Panc1 (cell line): ENCODE data around the gene CAMSAP2. TPM values are rescaled to one million over a fixed set of nuclear protein-coding genes. Genes with fewer than 3 reads are reported as not detected.

Experiments used
- ATAC-seq: fragments of 200-7000 bp; cut with Tn5 transposase; 2 replicates; pipeline ENCODE4 v1.9.1; 2020; ENCODE audit warnings: mild to moderate bottlenecking, moderate library complexity
- BruUV-seq: library from RNA; stranded (reverse); fragments of 400-500 nt; replicated peaks from 2 replicates; lab custom pipeline; 2021; lab: Mats Ljungman, UMichigan
- CTCF ChIA-PET: fragments of 300-600 bp; sonication (Branson Sonifier 250); formaldehyde crosslinking; loops from one replicate; lab custom pipeline; 2022; ENCODE audit warnings: antibody characterized with exemption; lab: Charles Lee
- POLR2A ChIA-PET: fragments of 300-600 bp; sonication (Branson Sonifier 250); formaldehyde crosslinking; loops from one replicate; lab custom pipeline; 2022; ENCODE audit warnings: antibody characterized with exemption; lab: Charles Lee
- DNase-seq: peaks from one replicate; pipeline ENCODE4 v3.0.0-alpha.2; 2010; ENCODE audit warnings: low read depth, low spot score
- H3K27ac ChIP-seq: 2 replicates; pipeline ENCODE4 v1.5.1; 2011; ENCODE audit warnings: mild to moderate bottlenecking, low read length, inconsistent platforms
- H3K27me3 ChIP-seq: fragments of 200-500 bp; sonication (Bioruptor generic); 2 replicates; pipeline ENCODE4 v1.6.0; 2014; ENCODE audit warnings: low read length, inconsistent platforms; ENCODE audit not compliant: control insufficient read depth, insufficient read depth
- H3K36me3 ChIP-seq: fragments of 200-500 bp; sonication (Bioruptor generic); 2 replicates; pipeline ENCODE4 v1.5.1; 2014; ENCODE audit warnings: inconsistent platforms, mild to moderate bottlenecking, low read length, moderate library complexity; ENCODE audit not compliant: control insufficient read depth, insufficient read depth
- H3K4me1 ChIP-seq: 2 replicates; pipeline ENCODE4 v1.5.1; 2011; ENCODE audit warnings: inconsistent platforms, mild to moderate bottlenecking, low read length, moderate library complexity; ENCODE audit not compliant: control insufficient read depth, insufficient read depth
- H3K4me3 ChIP-seq, 2 experiments: 2 replicates each; pipeline ENCODE4 v1.5.1; 2011 to 2012; ENCODE audit warnings: low read depth in 2 of 2, low read length in 2 of 2, mild to moderate bottlenecking in 2 of 2, inconsistent platforms in 1 of 2, moderate library complexity in 1 of 2
- H3K9me3 ChIP-seq: fragments of 200-500 bp; sonication (Bioruptor generic); 2 replicates; pipeline ENCODE4 v1.5.1; 2014; ENCODE audit warnings: low read depth, mild to moderate bottlenecking, inconsistent platforms, low read length, moderate library complexity; ENCODE audit not compliant: control insufficient read depth, insufficient read depth
- POLR2AphosphoS5 ChIP-seq: IDR thresholded peaks from 2 replicates; pipeline ENCODE4 v1.6.1; 2012; ENCODE audit warnings: mild to moderate bottlenecking, low read depth, low read length, moderate library complexity
- SIN3A ChIP-seq: IDR thresholded peaks from 2 replicates; pipeline ENCODE4 v1.6.1; 2012; ENCODE audit warnings: low read depth, mild to moderate bottlenecking, low read length, moderate library complexity, borderline replicate concordance; ENCODE audit not compliant: insufficient read depth
- TCF7L2 ChIP-seq: IDR thresholded peaks from 2 replicates; pipeline ENCODE4 v1.6.1; 2011; ENCODE audit warnings: mild to moderate bottlenecking, low read depth, low read length, inconsistent platforms
- in situ Hi-C: cut with HindIII; loops from 2 replicates; pipeline ENCODE4 v1.10.0; 2016; ENCODE audit warnings: low sequenced_read_pairs, low pct_unique_long_range_greater_than_20kb
- intact Hi-C: fragments of 100-400 bp; cut with micrococcal nuclease; formaldehyde crosslinking; loops from one replicate; pipeline ENCODE4 v1.10.0; 2022; ENCODE audit not compliant: unreplicated experiment
- total RNA-seq: library from RNA; stranded (reverse); gene quantifications from one replicate; pipeline ENCODE4 v1.2.1, GENCODE V29; 2021; ENCODE audit not compliant: unreplicated experiment
- TF ChIP-seq, protein P1 (sequence below), 2 experiments: IDR thresholded peaks; 2 replicates each; pipeline ENCODE4 v1.6.1; 2011 to 2012; ENCODE audit warnings: low read depth in 2 of 2, control low read depth in 1 of 2, low read length in 1 of 2, mild to moderate bottlenecking in 1 of 2, moderate library complexity in 1 of 2; ENCODE audit not compliant: insufficient read depth in 1 of 2
- TF ChIP-seq, protein P2 (sequence below): fragments of 450-650 bp; IDR thresholded peaks from 2 replicates; pipeline ENCODE4 v1.5.1; 2017; ENCODE audit warnings: mild to moderate bottlenecking

CAMSAP2 gene
- total RNA-seq, 1 experiment from 2014 or later = 40.1 TPM

DNA sequence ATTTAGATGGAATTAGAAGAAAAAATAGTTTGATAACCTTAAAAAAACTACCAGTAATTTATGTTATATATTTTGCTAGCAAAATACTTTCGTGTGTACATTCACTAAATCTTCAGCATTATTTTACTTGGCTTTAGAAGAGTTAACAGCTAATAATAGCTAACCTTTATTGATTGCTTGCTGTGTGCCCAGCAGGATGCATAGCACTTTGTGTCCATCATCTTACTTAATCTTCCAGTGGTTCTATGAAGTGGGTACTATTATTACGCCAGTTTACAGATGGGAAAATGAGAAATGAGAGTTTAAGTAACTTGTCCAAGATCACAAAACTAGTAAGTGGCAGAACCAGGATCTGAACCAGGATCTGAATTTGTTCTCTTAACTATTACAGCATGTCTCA, 92.4 kb downstream of the CAMSAP2 start:
- H3K9me3 ChIP-seq = no peaks in the 10 kb centered on the region
- in situ Hi-C loops (no loop called here), intact Hi-C loops (loop anchor here (10.0 kb wide), 1 partner anchor 206 kb away; the partner anchor contains the start of gene KIF14)
- ChIA-PET POLR2A (no interaction called here), CTCF (no interaction called here)
- no peak overlapping the region for H3K27ac ChIP-seq
- BruUV-seq = no TSS peak
- no peak overlapping the region for H3K4me3 ChIP-seq
- no peak for TF ChIP-seq SIN3A
- no peak for TF ChIP-seq POLR2AphosphoS5
- H3K27me3 ChIP-seq = no peaks in the 10 kb centered on the region
- no peaks in the 10 kb centered on the region for H3K4me1 ChIP-seq
- peaks cover 5% of the 10 kb centered on the region for H3K36me3 ChIP-seq
- DNase-seq (no peak), ATAC-seq (no peak)

DNA sequence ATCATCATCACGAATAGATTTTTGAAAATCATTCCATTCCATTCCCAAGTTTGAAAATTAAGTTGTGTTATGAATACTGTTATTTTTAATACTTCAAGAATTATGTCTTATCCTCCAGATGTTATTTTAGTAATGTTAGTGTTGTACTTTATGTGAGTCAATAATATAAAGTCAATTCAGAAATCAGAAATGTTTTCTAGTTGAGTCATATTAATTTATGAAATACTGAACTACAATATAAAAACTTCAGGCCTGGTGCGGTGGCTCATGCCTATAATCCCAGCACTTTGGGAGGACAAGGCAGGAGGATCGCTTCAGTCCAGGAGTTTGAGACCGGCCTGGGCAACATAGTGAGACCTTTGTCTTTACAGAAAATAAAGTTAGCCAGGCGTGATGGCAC, 95.7 kb downstream of the CAMSAP2 start:
- no peaks in the 10 kb centered on the region for H3K27me3 ChIP-seq
- in situ Hi-C loops (no loop called here), intact Hi-C loops (loop anchor here (10.0 kb wide), 1 partner anchor 210 kb away; the partner anchor contains the start of gene KIF14)
- CTCF ChIA-PET = no interaction called here
- POLR2A ChIA-PET = no interaction called here
- no peaks in the 10 kb centered on the region for H3K9me3 ChIP-seq
- H3K36me3 ChIP-seq = peaks cover 5% of the 10 kb centered on the region
- no peak for TF ChIP-seq POLR2AphosphoS5
- TF ChIP-seq TCF7L2 = no peak
- TF ChIP-seq, protein P1, sequence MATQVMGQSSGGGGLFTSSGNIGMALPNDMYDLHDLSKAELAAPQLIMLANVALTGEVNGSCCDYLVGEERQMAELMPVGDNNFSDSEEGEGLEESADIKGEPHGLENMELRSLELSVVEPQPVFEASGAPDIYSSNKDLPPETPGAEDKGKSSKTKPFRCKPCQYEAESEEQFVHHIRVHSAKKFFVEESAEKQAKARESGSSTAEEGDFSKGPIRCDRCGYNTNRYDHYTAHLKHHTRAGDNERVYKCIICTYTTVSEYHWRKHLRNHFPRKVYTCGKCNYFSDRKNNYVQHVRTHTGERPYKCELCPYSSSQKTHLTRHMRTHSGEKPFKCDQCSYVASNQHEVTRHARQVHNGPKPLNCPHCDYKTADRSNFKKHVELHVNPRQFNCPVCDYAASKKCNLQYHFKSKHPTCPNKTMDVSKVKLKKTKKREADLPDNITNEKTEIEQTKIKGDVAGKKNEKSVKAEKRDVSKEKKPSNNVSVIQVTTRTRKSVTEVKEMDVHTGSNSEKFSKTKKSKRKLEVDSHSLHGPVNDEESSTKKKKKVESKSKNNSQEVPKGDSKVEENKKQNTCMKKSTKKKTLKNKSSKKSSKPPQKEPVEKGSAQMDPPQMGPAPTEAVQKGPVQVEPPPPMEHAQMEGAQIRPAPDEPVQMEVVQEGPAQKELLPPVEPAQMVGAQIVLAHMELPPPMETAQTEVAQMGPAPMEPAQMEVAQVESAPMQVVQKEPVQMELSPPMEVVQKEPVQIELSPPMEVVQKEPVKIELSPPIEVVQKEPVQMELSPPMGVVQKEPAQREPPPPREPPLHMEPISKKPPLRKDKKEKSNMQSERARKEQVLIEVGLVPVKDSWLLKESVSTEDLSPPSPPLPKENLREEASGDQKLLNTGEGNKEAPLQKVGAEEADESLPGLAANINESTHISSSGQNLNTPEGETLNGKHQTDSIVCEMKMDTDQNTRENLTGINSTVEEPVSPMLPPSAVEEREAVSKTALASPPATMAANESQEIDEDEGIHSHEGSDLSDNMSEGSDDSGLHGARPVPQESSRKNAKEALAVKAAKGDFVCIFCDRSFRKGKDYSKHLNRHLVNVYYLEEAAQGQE (IDR thresholded peaks at IDR 0.05; ENCODE audit: insufficient read depth in 1 of 2, low read depth in 2 of 2, low read length in 1 of 2) = no peak
- no peak for TF ChIP-seq SIN3A
- TF ChIP-seq, protein P2, sequence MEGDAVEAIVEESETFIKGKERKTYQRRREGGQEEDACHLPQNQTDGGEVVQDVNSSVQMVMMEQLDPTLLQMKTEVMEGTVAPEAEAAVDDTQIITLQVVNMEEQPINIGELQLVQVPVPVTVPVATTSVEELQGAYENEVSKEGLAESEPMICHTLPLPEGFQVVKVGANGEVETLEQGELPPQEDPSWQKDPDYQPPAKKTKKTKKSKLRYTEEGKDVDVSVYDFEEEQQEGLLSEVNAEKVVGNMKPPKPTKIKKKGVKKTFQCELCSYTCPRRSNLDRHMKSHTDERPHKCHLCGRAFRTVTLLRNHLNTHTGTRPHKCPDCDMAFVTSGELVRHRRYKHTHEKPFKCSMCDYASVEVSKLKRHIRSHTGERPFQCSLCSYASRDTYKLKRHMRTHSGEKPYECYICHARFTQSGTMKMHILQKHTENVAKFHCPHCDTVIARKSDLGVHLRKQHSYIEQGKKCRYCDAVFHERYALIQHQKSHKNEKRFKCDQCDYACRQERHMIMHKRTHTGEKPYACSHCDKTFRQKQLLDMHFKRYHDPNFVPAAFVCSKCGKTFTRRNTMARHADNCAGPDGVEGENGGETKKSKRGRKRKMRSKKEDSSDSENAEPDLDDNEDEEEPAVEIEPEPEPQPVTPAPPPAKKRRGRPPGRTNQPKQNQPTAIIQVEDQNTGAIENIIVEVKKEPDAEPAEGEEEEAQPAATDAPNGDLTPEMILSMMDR = no peak
- ATAC-seq (no peak), DNase-seq (no peak)
- no TSS peak for BruUV-seq
- no peaks in the 10 kb centered on the region for H3K4me1 ChIP-seq
- no peak overlapping the region for H3K27ac ChIP-seq
- H3K4me3 ChIP-seq = no peak overlapping the region

GRCh38 chr1:200836213-200836612, 97.5 kb downstream of the CAMSAP2 start:
- Histone ChIP-seq H3K27me3 (no peaks in the 10 kb centered on the region), H3K27ac (no peak overlapping the region), H3K9me3 (no peaks in the 10 kb centered on the region), H3K36me3 (peaks cover 5% of the 10 kb centered on the region), H3K4me1 (no peaks in the 10 kb centered on the region), H3K4me3 (no peak overlapping the region)
- TF ChIP-seq POLR2AphosphoS5 = no peak
- TF ChIP-seq TCF7L2 = no peak
- TF ChIP-seq, protein P2 = no peak
- TF ChIP-seq, protein P1 (IDR thresholded peaks at IDR 0.05; ENCODE audit: insufficient read depth in 1 of 2, low read depth in 2 of 2, low read length in 1 of 2) = no peak
- TF ChIP-seq SIN3A = no peak
- no TSS peak for BruUV-seq
- ATAC-seq = no peak
- no peak for DNase-seq
- CTCF ChIA-PET = interaction anchor here (0.7 to 1.2 kb wide), 2 partner anchors 156 to 277 kb away, joined by 3 to 5 read pairs; no protein-coding TSS in a partner anchor
- POLR2A ChIA-PET = no interaction called here
- in situ Hi-C loops (no loop called here), intact Hi-C loops (loop anchor here (10.0 kb wide), 1 partner anchor 211 kb away; the partner anchor contains the start of gene KIF14)
